Ramos (cell line): Measurements from ENCODE around the gene SLC6A11.

Experiments
- in situ Hi-C: fragments of 300-500 bp; cut with MboI; formaldehyde crosslinking; loops from one replicate; pipeline ENCODE4 v1.14.3; 2022; ENCODE audit warnings: low sequenced_read_pairs; ENCODE audit not compliant: unreplicated experiment

SLC6A11 gene

GRCh38 chr3:10972072-10972782 lies 156.2 kb downstream of the SLC6A11 start:
- in situ Hi-C loops: no loop called here

GRCh38 chr3:10973046-10973595 lies 157.1 kb downstream of the SLC6A11 start:
- in situ Hi-C loops: no loop called here

- in situ Hi-C loops: no loop called here
Observed at GRCh38 chr3:10974131-10974530, 158.1 kb downstream of the SLC6A11 start.

- in situ Hi-C loops: no loop called here
Observed at GRCh38 chr3:10974746-10975375, 158.8 kb downstream of the SLC6A11 start.

- in situ Hi-C loops: no loop called here
Observed at GRCh38 chr3:10975695-10976234, 159.7 kb downstream of the SLC6A11 start.

- in situ Hi-C loops: no loop called here
Observed at GRCh38 chr3:10976770-10977169, 160.7 kb downstream of the SLC6A11 start.

- in situ Hi-C loops: no loop called here
Observed at GRCh38 chr3:10977892-10978510, 162.0 kb downstream of the SLC6A11 start.

- in situ Hi-C loops: no loop called here
Observed at GRCh38 chr3:10978956-10979355, 162.9 kb downstream of the SLC6A11 start.

- in situ Hi-C loops: no loop called here
Observed at GRCh38 chr3:10980312-10980711, 164.3 kb downstream of the SLC6A11 start.

GRCh38 chr3:10981031-10981430 lies 165.0 kb downstream of the SLC6A11 start:
- in situ Hi-C loops: no loop called here

GRCh38 chr3:10981961-10982360 lies 165.9 kb downstream of the SLC6A11 start:
- in situ Hi-C loops: no loop called here

GRCh38 chr3:10982782-10983181 lies 166.8 kb downstream of the SLC6A11 start:
- in situ Hi-C loops: no loop called here

- in situ Hi-C loops: no loop called here
Observed at GRCh38 chr3:10983219-10983916, 167.3 kb downstream of the SLC6A11 start.

- in situ Hi-C loops: no loop called here
Observed at GRCh38 chr3:10984371-10984896, 168.4 kb downstream of the SLC6A11 start.

GRCh38 chr3:10985181-10985580 lies 169.2 kb downstream of the SLC6A11 start:
- in situ Hi-C loops: no loop called here

GRCh38 chr3:10986592-10986991 lies 170.6 kb downstream of the SLC6A11 start:
- in situ Hi-C loops: no loop called here

GRCh38 chr3:10988001-10988665 lies 172.1 kb downstream of the SLC6A11 start:
- in situ Hi-C loops: no loop called here

GRCh38 chr3:10988991-10989484 lies 173.0 kb downstream of the SLC6A11 start:
- in situ Hi-C loops: no loop called here
